WTC11 (cell line): ENCODE measurements around the gene SLC25A45. TPM values are rescaled to one million over a fixed set of nuclear protein-coding genes. Genes with fewer than 3 reads are reported as not detected.

ENCODE experiments used
- ATAC-seq: fragments of 200-7000 bp; cut with Tn5 transposase; 2 replicates; pipeline ENCODE4 v1.10.0; 2021; ENCODE audit warnings: mild to moderate bottlenecking, moderate library complexity
- CTCF ChIA-PET: fragments of 300-600 bp; sonication (Branson Sonifier 250); formaldehyde crosslinking; loops from one replicate; lab custom pipeline; 2021; ENCODE audit warnings: antibody characterized with exemption; lab: Charles Lee
- POLR2A ChIA-PET: fragments of 350-600 bp; sonication (Branson Sonifier 250); formaldehyde crosslinking; loops from one replicate; lab custom pipeline; 2021; ENCODE audit warnings: antibody characterized with exemption; lab: Charles Lee
- DNase-seq: peaks from one replicate; pipeline ENCODE4 v3.0.0; 2021; ENCODE audit warnings: low spot score
- H3K27ac Mint-ChIP-seq: 2 replicates; pipeline ENCODE4 v1.8.0; 2021; ENCODE audit warnings: mixed read lengths
- H3K27me3 Mint-ChIP-seq: 2 replicates; pipeline ENCODE4 v1.8.0; 2021; ENCODE audit warnings: low read depth, mild to moderate bottlenecking, moderate library complexity, mixed read lengths
- H3K36me3 Mint-ChIP-seq: 2 replicates; pipeline ENCODE4 v1.8.0; 2021; ENCODE audit warnings: mixed read lengths
- H3K4me1 Mint-ChIP-seq: 2 replicates; pipeline ENCODE4 v1.8.0; 2022; ENCODE audit warnings: mixed read lengths
- H3K4me3 Mint-ChIP-seq: 2 replicates; pipeline ENCODE4 v1.8.0; 2021; ENCODE audit warnings: mild to moderate bottlenecking, moderate library complexity, mixed read lengths
- H3K9me3 Mint-ChIP-seq: 2 replicates; pipeline ENCODE4 v1.8.0; 2021; ENCODE audit warnings: mixed read lengths
- CREM ChIP-seq: sonication (generic); formaldehyde crosslinking; IDR thresholded peaks from 2 replicates; pipeline ENCODE4 v1.8.1; 2022; ENCODE audit warnings: mild to moderate bottlenecking, missing genetic modification reagents, moderate library complexity
- EMX1 ChIP-seq: fragments of 250-450 bp; sonication (Bioruptor Pico); IDR thresholded peaks from 2 replicates; pipeline ENCODE4 v1.8.0; 2021; ENCODE audit warnings: mild to moderate bottlenecking
- FOXK1 ChIP-seq: sonication (generic); formaldehyde crosslinking; IDR thresholded peaks from 2 replicates; pipeline ENCODE4 v1.8.0; 2022; ENCODE audit warnings: mild to moderate bottlenecking, moderate library complexity, missing genetic modification reagents
- GRHL2 ChIP-seq: fragments of 250-450 bp; sonication (Bioruptor Pico); IDR thresholded peaks from 2 replicates; pipeline ENCODE4 v1.8.0; 2022; ENCODE audit warnings: mild to moderate bottlenecking, moderate library complexity; ENCODE audit not compliant: insufficient replicate concordance, severe bottlenecking
- NR1H2 ChIP-seq: sonication (generic); formaldehyde crosslinking; IDR thresholded peaks from 2 replicates; pipeline ENCODE4 v1.9.0; 2021; ENCODE audit warnings: mild to moderate bottlenecking, moderate library complexity, missing genetic modification reagents
- RELA ChIP-seq: sonication (generic); formaldehyde crosslinking; IDR thresholded peaks from 2 replicates; pipeline ENCODE4 v1.8.1; 2022; ENCODE audit warnings: missing genetic modification reagents, mild to moderate bottlenecking, borderline replicate concordance
- SMAD4 ChIP-seq: sonication (generic); formaldehyde crosslinking; IDR thresholded peaks from 2 replicates; pipeline ENCODE4 v1.8.0; 2022; ENCODE audit warnings: mild to moderate bottlenecking, missing genetic modification reagents
- TEAD4 ChIP-seq: sonication (generic); formaldehyde crosslinking; IDR thresholded peaks from 2 replicates; pipeline ENCODE4 v1.8.0; 2022; ENCODE audit warnings: mild to moderate bottlenecking, missing genetic modification reagents
- ZNF121 ChIP-seq: sonication (generic); formaldehyde crosslinking; IDR thresholded peaks from 2 replicates; pipeline ENCODE4 v1.8.0; 2023; ENCODE audit warnings: missing genetic modification reagents
- total RNA-seq: library from RNA; stranded (reverse); gene quantifications from 3 replicates; pipeline ENCODE4 v1.2.3, GENCODE V29; 2021
- TF ChIP-seq, protein P1 (sequence below): fragments of 250-450 bp; sonication (Bioruptor Pico); IDR thresholded peaks from 2 replicates; pipeline ENCODE4 v1.8.0; 2021; ENCODE audit warnings: mild to moderate bottlenecking
- TF ChIP-seq, protein P2 (sequence below): sonication (generic); formaldehyde crosslinking; IDR thresholded peaks from 2 replicates; pipeline ENCODE4 v1.8.1; 2022; ENCODE audit warnings: missing genetic modification reagents, borderline replicate concordance
- TF ChIP-seq, protein P3 (sequence below): fragments of 250-450 bp; sonication (Bioruptor Pico); IDR thresholded peaks from 2 replicates; pipeline ENCODE4 v1.9.0; 2021; ENCODE audit warnings: mild to moderate bottlenecking
- TF ChIP-seq, protein P4 (sequence below): sonication (generic); formaldehyde crosslinking; IDR thresholded peaks from 2 replicates; pipeline ENCODE4 v1.8.1; 2023; ENCODE audit warnings: mild to moderate bottlenecking, missing genetic modification reagents
- TF ChIP-seq, protein P5 (sequence below): fragments of 250-450 bp; sonication (Bioruptor Pico); conservative IDR thresholded peaks from 2 replicates; pipeline ENCODE4 v1.9.0; 2021; ENCODE audit warnings: mild to moderate bottlenecking
- TF ChIP-seq, protein P6 (sequence below): fragments of 250-450 bp; sonication (Bioruptor Pico); IDR thresholded peaks from 2 replicates; pipeline ENCODE4 v1.9.0; 2021; ENCODE audit warnings: moderate library complexity, mild to moderate bottlenecking, inconsistent platforms, borderline replicate concordance

SLC25A45 gene
- total RNA-seq, 1 experiment from 2014 or later = 1.7 TPM

DNA sequence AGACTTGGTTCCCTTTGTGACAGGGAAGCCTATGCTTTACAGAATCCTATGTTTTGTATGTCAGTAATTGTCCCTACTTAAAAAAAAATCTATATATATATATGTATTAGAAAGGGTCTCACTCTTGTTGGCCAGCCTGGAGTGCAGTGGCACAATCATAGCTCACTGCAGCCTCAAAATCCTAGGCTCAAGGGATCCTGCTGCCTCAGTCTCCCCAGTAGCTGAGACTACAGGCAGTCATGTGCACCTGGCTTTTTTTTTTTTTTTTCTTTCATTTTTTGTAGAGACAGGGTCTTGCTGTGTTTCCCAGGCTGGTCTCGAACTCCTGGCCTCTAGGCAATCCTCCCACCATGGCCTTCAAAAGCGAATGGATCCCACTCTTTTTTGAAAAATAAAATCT is 38.1 kb upstream of the SLC25A45 start (continued):
- TF ChIP-seq, protein P1, sequence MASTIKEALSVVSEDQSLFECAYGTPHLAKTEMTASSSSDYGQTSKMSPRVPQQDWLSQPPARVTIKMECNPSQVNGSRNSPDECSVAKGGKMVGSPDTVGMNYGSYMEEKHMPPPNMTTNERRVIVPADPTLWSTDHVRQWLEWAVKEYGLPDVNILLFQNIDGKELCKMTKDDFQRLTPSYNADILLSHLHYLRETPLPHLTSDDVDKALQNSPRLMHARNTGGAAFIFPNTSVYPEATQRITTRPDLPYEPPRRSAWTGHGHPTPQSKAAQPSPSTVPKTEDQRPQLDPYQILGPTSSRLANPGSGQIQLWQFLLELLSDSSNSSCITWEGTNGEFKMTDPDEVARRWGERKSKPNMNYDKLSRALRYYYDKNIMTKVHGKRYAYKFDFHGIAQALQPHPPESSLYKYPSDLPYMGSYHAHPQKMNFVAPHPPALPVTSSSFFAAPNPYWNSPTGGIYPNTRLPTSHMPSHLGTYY (CRISPR knock-in tag) = no peak

DNA sequence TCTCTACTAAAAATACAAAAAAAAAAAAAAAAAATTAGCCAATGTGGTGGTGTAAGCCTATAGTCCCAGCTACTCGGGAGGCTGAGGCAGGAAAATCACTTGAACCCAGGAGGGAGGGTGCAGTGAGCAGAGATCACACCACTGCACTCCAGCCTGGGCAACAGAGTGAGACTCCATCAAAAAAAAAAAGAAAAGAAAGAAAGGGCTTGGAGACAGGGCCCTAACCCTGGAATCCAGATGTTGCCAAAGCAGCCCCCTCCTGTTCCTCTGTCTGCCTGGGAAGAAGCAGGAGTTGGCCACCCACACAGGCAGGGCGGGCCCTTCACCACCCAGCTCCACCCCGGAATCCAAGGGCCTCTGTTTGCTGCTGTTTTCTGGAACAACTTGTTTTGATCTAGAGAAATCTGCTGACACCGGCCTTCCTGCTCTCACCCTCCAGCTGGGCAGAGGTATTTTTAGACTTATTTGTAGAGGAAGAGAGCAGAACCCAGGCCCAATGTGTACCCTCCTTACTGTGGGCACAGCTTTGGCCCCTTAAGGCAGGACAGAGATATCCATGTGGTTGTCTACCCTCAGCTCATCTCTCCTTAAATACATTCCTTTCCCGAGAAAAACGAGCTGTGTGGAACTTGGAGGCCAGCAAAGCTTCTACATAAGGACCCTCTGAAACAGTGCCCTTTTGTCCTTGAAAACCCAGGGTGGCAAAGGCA is 37.5 kb upstream of the SLC25A45 start:
- Mint-ChIP-seq H3K9me3 (no peaks in the 10 kb centered on the region), H3K36me3 (no peaks in the 10 kb centered on the region), H3K27me3 (0 out of 2 replicates have a peak, but pooled peaks cover 2% of the 10 kb centered on the region), H3K27ac (peak overlapping the region; percentile 99), H3K4me3 (no peak overlapping the region)
- DNase-seq = peak; percentile 66
- POLR2A ChIA-PET = interaction anchor here (0.6 to 10.9 kb wide), 11 partner anchors 18 to 686 kb away, joined by 3 to 175 read pairs (median 9); partner anchors contain the start of genes CDC42EP2 and MALAT1
- ATAC-seq = no peak
- TF ChIP-seq SMAD4 (CRISPR knock-in tag) (no peak), CREM (CRISPR knock-in tag) (no peak), RELA (CRISPR knock-in tag) (no peak), ZNF121 (CRISPR knock-in tag) (peak; percentile 76; the same call in 1 of the 2 replicates)
- TF ChIP-seq, all 79 proteins: peak for 1
- CTCF ChIA-PET = interaction anchor here (0.7 to 12.8 kb wide), 11 partner anchors 33 to 153 kb away, joined by 3 to 224 read pairs (median 5); partner anchors contain the start of genes FAM89B, FRMD8 and SCYL1
- peaks cover 87% of the 10 kb centered on the region for H3K4me1 Mint-ChIP-seq

DNA sequence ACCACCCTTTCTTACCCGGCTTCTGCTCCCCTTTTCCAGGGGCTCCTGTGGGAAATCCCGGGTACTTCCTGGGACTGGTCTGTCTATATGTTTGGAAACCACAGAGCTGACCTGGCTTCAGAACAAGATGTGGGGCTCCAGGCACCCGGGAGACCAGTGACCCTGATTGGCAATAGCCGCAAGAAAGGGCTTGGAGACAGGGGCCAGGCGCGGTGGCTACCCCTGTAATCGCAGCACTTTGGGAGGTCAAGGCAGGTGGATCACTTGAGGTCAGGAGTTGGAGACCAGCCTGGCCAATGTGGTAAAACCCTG is 37.0 kb upstream of the SLC25A45 start:
- H3K36me3 Mint-ChIP-seq = no peaks in the 10 kb centered on the region
- peak overlapping the region; percentile 100 for H3K27ac Mint-ChIP-seq
- no peak for ATAC-seq
- 0 out of 2 replicates have a peak, but pooled peaks cover 2% of the 10 kb centered on the region for H3K27me3 Mint-ChIP-seq
- ChIA-PET POLR2A (interaction anchor here (0.6 to 10.9 kb wide), 10 partner anchors 18 to 685 kb away, joined by 3 to 175 read pairs (median 11); partner anchors contain the start of genes CDC42EP2 and MALAT1), CTCF (interaction anchor here (1.0 to 12.8 kb wide), 8 partner anchors 33 to 175 kb away, joined by 3 to 224 read pairs (median 5); partner anchors contain the start of gene FRMD8)
- DNase-seq = no peak
- TF ChIP-seq, protein P2, sequence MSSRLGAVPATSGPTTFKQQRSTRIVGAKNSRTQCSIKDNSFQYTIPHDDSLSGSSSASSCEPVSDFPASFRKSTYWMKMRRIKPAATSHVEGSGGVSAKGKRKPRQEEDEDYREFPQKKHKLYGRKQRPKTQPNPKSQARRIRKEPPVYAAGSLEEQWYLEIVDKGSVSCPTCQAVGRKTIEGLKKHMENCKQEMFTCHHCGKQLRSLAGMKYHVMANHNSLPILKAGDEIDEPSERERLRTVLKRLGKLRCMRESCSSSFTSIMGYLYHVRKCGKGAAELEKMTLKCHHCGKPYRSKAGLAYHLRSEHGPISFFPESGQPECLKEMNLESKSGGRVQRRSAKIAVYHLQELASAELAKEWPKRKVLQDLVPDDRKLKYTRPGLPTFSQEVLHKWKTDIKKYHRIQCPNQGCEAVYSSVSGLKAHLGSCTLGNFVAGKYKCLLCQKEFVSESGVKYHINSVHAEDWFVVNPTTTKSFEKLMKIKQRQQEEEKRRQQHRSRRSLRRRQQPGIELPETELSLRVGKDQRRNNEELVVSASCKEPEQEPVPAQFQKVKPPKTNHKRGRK (CRISPR knock-in tag) = no peak
- TF ChIP-seq, protein P3, sequence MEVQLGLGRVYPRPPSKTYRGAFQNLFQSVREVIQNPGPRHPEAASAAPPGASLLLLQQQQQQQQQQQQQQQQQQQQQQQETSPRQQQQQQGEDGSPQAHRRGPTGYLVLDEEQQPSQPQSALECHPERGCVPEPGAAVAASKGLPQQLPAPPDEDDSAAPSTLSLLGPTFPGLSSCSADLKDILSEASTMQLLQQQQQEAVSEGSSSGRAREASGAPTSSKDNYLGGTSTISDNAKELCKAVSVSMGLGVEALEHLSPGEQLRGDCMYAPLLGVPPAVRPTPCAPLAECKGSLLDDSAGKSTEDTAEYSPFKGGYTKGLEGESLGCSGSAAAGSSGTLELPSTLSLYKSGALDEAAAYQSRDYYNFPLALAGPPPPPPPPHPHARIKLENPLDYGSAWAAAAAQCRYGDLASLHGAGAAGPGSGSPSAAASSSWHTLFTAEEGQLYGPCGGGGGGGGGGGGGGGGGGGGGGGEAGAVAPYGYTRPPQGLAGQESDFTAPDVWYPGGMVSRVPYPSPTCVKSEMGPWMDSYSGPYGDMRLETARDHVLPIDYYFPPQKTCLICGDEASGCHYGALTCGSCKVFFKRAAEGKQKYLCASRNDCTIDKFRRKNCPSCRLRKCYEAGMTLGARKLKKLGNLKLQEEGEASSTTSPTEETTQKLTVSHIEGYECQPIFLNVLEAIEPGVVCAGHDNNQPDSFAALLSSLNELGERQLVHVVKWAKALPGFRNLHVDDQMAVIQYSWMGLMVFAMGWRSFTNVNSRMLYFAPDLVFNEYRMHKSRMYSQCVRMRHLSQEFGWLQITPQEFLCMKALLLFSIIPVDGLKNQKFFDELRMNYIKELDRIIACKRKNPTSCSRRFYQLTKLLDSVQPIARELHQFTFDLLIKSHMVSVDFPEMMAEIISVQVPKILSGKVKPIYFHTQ (CRISPR knock-in tag) = no peak
- TF ChIP-seq GRHL2 = no peak
- TF ChIP-seq, protein P4, sequence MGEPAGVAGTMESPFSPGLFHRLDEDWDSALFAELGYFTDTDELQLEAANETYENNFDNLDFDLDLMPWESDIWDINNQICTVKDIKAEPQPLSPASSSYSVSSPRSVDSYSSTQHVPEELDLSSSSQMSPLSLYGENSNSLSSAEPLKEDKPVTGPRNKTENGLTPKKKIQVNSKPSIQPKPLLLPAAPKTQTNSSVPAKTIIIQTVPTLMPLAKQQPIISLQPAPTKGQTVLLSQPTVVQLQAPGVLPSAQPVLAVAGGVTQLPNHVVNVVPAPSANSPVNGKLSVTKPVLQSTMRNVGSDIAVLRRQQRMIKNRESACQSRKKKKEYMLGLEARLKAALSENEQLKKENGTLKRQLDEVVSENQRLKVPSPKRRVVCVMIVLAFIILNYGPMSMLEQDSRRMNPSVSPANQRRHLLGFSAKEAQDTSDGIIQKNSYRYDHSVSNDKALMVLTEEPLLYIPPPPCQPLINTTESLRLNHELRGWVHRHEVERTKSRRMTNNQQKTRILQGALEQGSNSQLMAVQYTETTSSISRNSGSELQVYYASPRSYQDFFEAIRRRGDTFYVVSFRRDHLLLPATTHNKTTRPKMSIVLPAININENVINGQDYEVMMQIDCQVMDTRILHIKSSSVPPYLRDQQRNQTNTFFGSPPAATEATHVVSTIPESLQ (CRISPR knock-in tag) = no peak
- no peak for TF ChIP-seq FOXK1 (CRISPR knock-in tag)
- TF ChIP-seq, protein P5, sequence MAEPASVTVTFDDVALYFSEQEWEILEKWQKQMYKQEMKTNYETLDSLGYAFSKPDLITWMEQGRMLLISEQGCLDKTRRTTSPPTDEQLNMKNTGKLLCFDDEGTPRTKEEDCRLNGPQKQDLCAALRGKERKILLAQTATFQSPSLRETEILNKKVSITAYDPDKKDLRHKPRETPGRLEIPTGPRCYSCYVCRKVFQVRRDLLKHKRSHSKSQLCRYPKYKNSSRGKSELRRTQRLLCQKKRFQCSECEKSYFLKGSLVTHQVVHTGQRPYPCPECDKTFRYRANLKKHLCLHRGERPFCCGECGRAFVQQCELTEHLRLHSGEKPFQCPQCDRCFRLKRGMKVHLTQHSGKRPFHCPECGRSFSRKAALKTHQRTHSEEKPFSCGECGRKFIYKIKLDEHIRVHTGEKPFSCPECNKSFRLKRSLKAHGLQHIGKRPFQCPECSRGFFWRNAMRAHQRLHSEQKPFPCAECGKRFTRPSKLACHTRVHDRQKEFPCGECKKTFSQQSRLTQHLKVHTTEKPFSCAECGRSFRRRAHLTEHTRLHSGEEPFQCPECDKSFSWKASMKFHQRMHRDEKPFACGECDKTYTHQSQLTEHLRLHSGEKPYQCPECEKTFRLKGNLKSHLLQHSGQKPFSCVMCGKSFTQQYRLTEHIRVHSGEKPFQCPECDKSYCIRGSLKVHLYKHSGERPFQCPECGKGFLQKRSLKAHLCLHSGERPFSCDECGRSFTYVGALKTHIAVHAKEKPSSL (CRISPR knock-in tag) = no peak
- TF ChIP-seq TEAD4 (CRISPR knock-in tag) = no peak
- TF ChIP-seq NR1H2 (CRISPR knock-in tag) = no peak
- TF ChIP-seq EMX1 (CRISPR knock-in tag) = no peak
- TF ChIP-seq, protein P6, sequence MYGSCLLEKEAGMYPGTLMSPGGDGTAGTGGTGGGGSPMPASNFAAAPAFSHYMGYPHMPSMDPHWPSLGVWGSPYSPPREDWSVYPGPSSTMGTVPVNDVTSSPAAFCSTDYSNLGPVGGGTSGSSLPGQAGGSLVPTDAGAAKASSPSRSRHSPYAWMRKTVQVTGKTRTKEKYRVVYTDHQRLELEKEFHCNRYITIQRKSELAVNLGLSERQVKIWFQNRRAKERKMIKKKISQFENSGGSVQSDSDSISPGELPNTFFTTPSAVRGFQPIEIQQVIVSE = no peak
- H3K4me3 Mint-ChIP-seq = peak overlapping the region; percentile 3; the same call in 1 of the 2 replicates
- peaks cover 82% of the 10 kb centered on the region for H3K4me1 Mint-ChIP-seq
- no peaks in the 10 kb centered on the region for H3K9me3 Mint-ChIP-seq
